ENCODE measurements around the gene NFATC1. TPM values are rescaled to one million over a fixed set of nuclear protein-coding genes. Genes with fewer than 3 reads are reported as not detected.

Gene NFATC1
- polyA plus RNA-seq, 1 donor from 2014 or later = 0.37 TPM

DNA sequence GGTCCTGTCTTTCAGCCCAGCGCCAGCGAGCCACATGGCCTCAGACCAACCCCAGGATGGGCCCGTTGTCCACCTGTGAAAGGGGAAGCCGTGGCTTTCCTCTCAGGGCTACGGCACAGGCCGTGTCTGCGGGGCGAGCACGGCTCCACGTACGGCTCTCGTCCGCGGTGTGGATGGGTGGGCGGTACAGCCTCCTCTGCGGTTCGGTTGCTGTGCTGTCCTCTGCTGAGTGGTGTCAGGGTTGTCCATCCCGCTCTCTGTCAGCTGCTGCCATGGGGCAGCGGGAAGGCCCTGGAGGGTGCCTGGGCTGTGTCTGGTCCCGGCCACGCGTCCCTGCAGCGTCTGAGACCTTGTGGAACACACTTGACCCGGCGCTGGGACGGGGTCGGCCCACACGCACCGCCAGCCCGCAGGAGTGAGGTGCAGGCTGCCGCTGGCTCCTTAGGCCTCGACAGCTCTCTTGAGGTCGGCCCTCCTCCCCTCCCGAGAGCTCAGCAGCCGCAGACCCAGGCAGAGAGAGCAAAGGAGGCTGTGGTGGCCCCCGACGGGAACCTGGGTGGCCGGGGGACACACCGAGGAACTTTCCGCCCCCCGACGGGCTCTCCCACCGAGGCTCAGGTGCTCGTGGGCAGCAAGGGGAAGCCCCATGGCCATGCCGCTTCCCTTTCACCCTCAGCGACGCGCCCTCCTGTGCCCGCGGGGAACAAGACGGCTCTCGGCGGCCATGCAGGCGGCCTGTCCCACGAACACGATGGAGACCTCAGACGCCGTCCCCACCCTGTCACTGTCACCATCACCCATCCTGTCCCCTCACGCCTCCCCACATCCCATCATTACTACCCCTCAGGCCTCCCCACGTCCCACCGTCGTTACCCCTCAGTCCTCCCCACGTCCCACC is 128.7 kb downstream of the NFATC1 start:
- H3K9ac ChIP-seq (ENCODE audit: low read length) = no peak overlapping the region
- no peaks in the 10 kb centered on the region for H3K9me2 ChIP-seq (ENCODE audit: insufficient read depth, low read length)
- H3K27me3 ChIP-seq (ENCODE audit: insufficient read depth, low read depth, low read length) = no peaks in the 10 kb centered on the region
- H4K20me1 ChIP-seq (ENCODE audit: insufficient read depth) = no peaks in the 10 kb centered on the region
- H3K4me3 ChIP-seq (ENCODE audit: low read length) = no peak overlapping the region
- H3F3A ChIP-seq (ENCODE audit: insufficient read depth, low read length, poor library complexity, severe bottlenecking) = no peaks in the 10 kb centered on the region
- H3K36me3 ChIP-seq (ENCODE audit: insufficient read depth, low read length) = no peaks in the 10 kb centered on the region
- H3K9me3 ChIP-seq (ENCODE audit: low read length) = no peaks in the 10 kb centered on the region
- TF ChIP-seq TAF1 (IDR thresholded peaks at IDR 0.05; ENCODE audit: low read depth) = no peak
- TF ChIP-seq, protein P1, sequence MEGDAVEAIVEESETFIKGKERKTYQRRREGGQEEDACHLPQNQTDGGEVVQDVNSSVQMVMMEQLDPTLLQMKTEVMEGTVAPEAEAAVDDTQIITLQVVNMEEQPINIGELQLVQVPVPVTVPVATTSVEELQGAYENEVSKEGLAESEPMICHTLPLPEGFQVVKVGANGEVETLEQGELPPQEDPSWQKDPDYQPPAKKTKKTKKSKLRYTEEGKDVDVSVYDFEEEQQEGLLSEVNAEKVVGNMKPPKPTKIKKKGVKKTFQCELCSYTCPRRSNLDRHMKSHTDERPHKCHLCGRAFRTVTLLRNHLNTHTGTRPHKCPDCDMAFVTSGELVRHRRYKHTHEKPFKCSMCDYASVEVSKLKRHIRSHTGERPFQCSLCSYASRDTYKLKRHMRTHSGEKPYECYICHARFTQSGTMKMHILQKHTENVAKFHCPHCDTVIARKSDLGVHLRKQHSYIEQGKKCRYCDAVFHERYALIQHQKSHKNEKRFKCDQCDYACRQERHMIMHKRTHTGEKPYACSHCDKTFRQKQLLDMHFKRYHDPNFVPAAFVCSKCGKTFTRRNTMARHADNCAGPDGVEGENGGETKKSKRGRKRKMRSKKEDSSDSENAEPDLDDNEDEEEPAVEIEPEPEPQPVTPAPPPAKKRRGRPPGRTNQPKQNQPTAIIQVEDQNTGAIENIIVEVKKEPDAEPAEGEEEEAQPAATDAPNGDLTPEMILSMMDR (IDR thresholded peaks at IDR 0.05; ENCODE audit: poor library complexity, severe bottlenecking) = no peak
- TF ChIP-seq SMC3 (conservative IDR thresholded peaks at IDR 0.05; ENCODE audit: poor library complexity) = no peak
- H3K27ac ChIP-seq (ENCODE audit: low read length) = no peak overlapping the region
- H3K79me2 ChIP-seq (replicated peaks; ENCODE audit: insufficient read depth, low read length) = no peaks in the 10 kb centered on the region
- H3K4me2 ChIP-seq (ENCODE audit: low read length) = no peak overlapping the region
- H2AFZ ChIP-seq (ENCODE audit: low read depth, low read length) = no peak overlapping the region

DNA sequence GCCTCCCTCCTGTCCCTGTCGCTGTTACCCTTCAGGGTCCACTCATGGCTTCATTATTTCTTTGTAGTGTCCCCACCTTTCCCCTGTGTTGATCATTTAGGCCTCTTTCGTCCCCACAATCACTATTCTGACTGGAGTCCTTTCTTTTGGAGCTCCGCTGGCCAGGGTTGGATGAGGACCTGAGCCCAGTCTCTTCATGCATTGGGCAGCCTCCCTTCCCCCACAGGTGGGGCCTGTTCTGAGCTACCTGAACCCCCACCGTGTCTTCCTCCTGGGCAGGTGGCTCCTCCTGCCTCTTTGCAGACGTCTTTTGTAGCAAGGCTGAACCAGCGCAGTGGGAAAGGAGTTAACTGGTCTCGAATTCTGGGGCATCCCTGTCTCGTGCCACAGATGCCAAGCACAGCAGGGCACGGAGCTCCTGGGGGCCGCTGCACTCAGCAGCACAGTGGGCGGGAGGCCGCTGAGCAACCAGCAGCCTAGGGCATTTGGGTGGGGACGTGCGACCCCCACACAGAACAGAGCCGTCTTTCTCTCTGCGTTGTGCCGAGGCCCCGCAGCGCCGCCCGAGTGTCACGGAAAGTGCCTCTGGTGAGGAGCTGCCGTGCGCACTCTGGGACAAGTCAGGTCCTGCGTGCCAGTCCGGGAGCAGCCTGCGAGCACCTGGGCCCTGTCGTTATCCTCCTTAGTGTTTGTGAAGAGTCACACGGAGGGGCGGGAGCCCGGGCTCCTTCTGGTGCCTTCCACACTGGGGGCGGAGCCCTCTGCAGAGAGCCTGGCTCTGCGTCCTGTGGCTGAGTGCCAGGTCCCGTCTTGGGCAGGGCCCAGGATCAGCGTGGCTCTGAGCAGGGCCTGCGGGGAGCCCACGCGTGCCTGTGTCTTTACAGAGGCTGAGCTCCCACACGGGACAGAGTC is 130.1 kb downstream of the NFATC1 start:
- no peaks in the 10 kb centered on the region for H3K9me2 ChIP-seq (ENCODE audit: insufficient read depth, low read length)
- no peak for TF ChIP-seq SMC3 (conservative IDR thresholded peaks at IDR 0.05; ENCODE audit: poor library complexity)
- no peak for TF ChIP-seq MXI1 (conservative IDR thresholded peaks at IDR 0.05; ENCODE audit: poor library complexity, severe bottlenecking)
- TF ChIP-seq, protein P2, sequence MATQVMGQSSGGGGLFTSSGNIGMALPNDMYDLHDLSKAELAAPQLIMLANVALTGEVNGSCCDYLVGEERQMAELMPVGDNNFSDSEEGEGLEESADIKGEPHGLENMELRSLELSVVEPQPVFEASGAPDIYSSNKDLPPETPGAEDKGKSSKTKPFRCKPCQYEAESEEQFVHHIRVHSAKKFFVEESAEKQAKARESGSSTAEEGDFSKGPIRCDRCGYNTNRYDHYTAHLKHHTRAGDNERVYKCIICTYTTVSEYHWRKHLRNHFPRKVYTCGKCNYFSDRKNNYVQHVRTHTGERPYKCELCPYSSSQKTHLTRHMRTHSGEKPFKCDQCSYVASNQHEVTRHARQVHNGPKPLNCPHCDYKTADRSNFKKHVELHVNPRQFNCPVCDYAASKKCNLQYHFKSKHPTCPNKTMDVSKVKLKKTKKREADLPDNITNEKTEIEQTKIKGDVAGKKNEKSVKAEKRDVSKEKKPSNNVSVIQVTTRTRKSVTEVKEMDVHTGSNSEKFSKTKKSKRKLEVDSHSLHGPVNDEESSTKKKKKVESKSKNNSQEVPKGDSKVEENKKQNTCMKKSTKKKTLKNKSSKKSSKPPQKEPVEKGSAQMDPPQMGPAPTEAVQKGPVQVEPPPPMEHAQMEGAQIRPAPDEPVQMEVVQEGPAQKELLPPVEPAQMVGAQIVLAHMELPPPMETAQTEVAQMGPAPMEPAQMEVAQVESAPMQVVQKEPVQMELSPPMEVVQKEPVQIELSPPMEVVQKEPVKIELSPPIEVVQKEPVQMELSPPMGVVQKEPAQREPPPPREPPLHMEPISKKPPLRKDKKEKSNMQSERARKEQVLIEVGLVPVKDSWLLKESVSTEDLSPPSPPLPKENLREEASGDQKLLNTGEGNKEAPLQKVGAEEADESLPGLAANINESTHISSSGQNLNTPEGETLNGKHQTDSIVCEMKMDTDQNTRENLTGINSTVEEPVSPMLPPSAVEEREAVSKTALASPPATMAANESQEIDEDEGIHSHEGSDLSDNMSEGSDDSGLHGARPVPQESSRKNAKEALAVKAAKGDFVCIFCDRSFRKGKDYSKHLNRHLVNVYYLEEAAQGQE (IDR thresholded peaks at IDR 0.05; ENCODE audit: borderline replicate concordance) = no peak
- TF ChIP-seq EP300 (conservative IDR thresholded peaks at IDR 0.05; ENCODE audit: poor library complexity, severe bottlenecking) = no peak
- TF ChIP-seq, protein P1 (IDR thresholded peaks at IDR 0.05; ENCODE audit: poor library complexity, severe bottlenecking) = no peak
- no peak for TF ChIP-seq EZH2 (IDR thresholded peaks at IDR 0.05; ENCODE audit: borderline replicate concordance, insufficient read depth, low read length, poor library complexity, severe bottlenecking)
- no peak for TF ChIP-seq TAF1 (IDR thresholded peaks at IDR 0.05; ENCODE audit: low read depth)
- no peak for TF ChIP-seq POLR2AphosphoS5 (IDR thresholded peaks at IDR 0.05)
- no peaks in the 10 kb centered on the region for H4K20me1 ChIP-seq (ENCODE audit: insufficient read depth)
- H3K4me3 ChIP-seq (ENCODE audit: low read length) = no peak overlapping the region
- no peak overlapping the region for H2AFZ ChIP-seq (ENCODE audit: low read depth, low read length)
- no peaks in the 10 kb centered on the region for H3F3A ChIP-seq (ENCODE audit: insufficient read depth, low read length, poor library complexity, severe bottlenecking)
- H3K36me3 ChIP-seq (ENCODE audit: insufficient read depth, low read length) = no peaks in the 10 kb centered on the region
- no peak overlapping the region for H3K27ac ChIP-seq (ENCODE audit: low read length)
- H3K79me2 ChIP-seq (replicated peaks; ENCODE audit: insufficient read depth, low read length) = no peaks in the 10 kb centered on the region
- no peak overlapping the region for H3K9ac ChIP-seq (ENCODE audit: low read length)
- H3K9me3 ChIP-seq (ENCODE audit: low read length) = no peaks in the 10 kb centered on the region
- H3K27me3 ChIP-seq (ENCODE audit: insufficient read depth, low read depth, low read length) = no peaks in the 10 kb centered on the region
- H3K4me2 ChIP-seq (ENCODE audit: low read length) = no peak overlapping the region
